Stimulated activated CD4-positive, alpha-beta T cell treated with anti-CD3 and anti-CD28 coated beads, Interleukin-12 subunit alpha, Interleukin-12 subunit beta, amount 100 ng/mL, for 4 hours (primary cell): ENCODE results near the gene MED27.

ENCODE experiments used
- DNase-seq: peaks from one replicate; pipeline ENCODE4 v3.0.0-alpha.2; 2020

Gene MED27

GRCh38 chr9:131994364-131995125 lies 85.1 kb downstream of the MED27 start:
- no peak for DNase-seq

DNA sequence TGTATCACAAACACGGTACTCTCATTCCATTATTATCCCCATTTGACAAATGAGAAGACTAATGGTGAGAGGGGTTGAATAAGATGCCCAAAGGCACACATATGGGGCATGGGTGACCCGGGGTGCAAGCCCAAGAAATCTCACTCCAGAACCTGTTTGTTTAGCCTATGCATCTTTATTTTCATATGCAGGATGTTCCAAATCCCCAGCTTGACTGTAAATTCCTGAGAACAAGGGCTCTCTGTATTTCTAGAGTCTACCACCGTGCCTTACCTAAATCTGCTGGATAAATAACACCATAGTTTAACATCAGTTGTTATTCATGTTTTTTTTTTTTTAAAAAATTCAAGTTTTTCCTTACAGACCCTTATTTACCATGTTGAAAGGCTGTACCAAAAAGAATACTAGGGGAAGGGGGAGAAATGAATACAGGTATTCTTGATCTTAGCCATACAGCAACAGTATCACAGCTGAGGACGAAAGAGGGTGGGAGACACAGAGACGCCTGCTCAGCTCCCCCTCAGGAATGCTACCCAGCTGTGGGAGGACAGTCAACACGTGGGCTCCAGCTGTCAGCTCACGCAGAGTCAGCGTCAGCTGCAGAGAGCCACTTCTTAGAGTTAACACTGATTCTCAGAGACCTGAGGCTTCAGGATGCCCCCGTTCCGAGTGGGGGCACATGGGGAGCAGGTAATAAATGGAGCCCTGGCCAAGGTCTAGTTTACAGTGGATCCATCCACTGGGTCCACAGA lies 86.6 kb downstream of the MED27 start:
- no peak for DNase-seq

DNA sequence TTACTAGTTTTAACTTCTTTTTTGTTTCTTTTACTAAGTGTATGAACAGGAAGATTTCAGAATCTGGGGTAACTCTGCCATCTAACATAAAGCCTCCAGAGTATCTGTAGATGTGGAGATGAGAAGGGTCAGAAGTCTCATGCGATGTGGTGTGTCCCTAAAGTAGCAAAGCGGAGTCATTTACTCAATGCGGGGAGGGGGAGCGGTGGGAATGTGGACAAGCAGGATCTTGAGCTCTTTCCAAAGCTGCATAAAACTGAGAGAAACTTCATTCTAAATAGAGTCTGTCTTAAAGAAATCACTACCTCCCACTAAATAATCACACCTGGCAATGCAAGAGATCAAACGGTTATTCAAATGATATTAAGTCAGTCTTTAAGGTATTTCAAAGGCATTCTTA lies 92.4 kb downstream of the MED27 start:
- no peak for DNase-seq

DNA sequence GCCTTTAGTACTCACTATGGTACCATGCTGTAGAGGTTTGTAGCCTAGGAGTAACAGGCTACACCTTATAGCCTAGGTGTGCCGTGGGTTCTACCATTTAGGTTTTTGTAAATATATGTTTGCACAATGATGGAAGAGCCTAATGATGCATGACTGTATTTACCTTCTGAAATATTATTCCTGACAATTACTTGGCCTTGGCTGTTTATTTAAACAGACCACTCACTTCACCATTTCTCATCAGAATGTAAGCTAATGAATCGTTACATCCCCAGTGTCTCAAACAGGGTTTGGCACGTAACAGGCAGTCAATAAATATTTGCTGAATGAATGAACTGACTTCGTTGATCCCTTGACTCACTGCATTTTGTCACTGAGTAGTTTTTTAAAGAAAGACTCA lies 93.1 kb downstream of the MED27 start:
- no peak for DNase-seq

DNA sequence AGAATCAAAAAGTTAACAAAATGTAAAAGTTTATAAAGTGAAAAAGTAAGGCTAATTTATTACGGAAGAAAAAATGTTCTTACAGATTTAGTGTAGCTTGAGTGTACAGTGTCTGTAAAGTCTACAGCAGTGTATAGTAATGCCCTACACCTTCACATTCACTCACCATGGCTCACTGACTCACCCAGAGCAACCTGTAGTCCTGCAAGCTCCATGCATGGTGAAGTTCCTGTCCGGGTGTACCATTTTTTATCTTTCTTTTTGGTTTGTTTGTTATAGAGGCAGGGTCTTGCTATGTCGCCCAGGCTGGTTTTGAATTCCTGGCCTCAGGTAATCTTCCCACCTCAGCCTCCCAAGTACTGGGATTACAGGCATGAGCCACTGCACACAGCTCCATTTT lies 93.6 kb downstream of the MED27 start:
- no peak for DNase-seq

- DNase-seq, result no peak
These were observed 95.1 kb downstream of the MED27 start for GRCh38 chr9:131984564-131984963.

DNA sequence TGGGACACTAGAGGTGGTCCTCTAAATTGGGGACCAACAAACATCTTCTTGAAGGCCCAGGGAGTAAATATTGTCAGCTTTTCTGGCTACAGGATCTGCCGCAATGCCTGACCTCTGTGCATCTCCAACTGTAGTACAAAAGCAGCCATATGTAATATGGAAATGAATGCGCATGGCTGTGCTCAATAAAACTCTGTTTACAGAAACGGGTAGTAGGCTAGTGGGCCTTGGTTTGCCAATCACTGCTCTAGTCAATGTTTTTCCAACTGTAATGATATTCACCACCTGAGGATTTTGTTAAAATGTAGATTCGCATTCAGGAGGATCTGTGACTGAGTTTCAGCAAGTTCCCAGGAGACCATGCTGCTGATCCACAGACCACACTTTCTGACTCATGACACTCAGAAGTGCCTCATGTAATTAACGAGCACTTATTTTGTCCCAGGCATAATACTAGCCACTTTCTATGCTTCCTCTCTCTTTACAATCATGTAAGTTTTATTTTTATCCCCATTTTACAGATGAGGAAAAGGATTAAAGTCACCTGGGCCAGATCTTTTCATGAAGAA lies 96.9 kb downstream of the MED27 start:
- no peak for DNase-seq

- no peak for DNase-seq
These were observed 97.6 kb downstream of the MED27 start for GRCh38 chr9:131982102-131982501.

- DNase-seq, result no peak
These were observed 98.4 kb downstream of the MED27 start for GRCh38 chr9:131981116-131981776.

GRCh38 chr9:131980267-131981016 lies 99.2 kb downstream of the MED27 start:
- DNase-seq, result no peak

GRCh38 chr9:131977109-131977838 lies 102.4 kb downstream of the MED27 start:
- DNase-seq, result no peak

DNA sequence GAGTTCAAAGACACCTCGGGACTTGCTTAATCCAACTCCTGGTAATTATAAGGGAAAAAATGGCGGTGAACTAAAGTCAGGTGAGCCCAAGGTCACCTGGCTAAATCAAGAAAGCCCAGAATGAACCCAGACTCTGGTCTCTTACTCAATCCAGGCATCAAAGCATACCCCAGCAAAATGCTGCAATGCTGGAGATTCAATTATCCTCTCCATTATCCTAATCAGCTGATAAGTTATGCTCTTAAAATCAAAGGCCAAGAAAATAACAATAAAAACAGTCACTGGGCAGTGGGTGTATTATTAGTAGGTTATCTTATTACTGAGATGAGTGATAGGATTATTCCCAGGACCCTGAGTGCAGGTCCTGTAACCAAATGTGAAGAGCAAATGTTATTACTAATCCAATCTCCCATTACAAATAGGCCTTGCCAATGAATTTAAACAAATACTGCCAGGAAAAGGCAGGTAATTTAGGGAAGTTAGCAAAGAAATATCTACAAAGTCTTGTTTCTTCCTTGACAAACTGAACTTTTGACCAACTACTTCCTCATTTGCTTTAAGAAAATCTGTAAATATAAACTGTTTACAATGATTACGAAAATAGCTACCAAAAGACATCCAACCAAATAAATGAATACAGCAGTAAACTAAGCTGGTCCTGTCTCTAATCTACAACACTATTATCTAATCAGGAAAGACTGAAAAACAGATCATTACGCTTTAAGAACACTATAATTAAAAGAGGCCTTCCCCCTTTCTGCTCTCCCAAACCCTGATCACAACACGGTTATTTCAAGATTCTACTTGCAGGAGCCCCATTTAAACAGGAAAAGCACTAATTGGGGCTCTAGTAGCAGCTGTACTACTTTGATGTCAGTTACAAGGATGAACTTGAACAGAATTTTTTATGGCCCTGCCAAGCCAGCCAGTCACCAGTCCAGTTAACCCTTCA lies 103.2 kb downstream of the MED27 start:
- no peak for DNase-seq

GRCh38 chr9:131972889-131973288 lies 106.8 kb downstream of the MED27 start:
- no peak for DNase-seq

DNA sequence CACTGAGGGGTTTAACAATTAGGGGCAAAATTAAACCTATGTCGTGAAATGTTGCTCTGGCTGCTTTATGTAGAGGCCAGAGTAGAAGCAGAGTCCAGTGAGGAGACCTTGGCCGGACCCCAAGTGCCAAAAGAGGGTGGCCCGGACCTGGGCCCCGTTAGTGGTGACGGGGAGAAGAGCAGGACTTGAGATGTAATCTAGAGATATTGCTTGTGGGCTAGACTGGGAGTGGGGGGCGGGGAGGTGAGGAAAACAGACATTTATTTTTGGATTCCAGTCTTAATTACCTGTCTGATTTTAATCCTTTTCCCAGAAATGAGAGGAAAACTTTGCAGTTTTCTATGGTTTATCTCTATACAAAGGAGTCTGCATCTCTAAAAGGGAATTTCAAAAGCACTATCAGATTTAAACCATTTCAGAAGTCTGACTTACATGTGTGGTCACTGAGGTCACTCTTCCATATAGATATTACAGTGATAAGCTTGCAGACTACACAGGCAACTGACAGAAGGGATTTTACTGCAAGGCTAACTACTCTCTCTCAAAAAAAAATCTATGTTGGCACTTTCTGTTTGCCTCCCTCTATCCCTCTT lies 108.1 kb downstream of the MED27 start:
- no peak for DNase-seq

- no peak for DNase-seq
These were observed 110.1 kb downstream of the MED27 start for GRCh38 chr9:131969469-131969989.

DNA sequence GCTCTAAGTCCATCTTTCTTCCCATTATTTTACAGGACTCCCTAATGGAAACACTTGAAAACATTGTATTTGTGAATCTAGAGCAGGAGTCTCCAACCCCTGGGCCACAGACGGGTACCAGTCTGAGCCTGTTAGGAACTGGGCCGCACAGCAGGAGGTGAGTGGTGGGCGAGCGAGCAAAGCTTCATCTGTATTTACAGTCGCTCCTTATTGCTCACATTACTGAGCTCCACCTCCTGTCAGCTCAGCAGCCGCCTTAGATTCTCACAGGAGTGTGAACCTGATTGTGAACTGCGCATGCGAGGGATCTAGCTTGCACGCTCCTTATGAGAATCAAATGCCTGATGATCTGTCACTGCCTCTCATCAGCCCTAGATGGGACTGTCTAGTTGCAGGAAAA lies 111.0 kb downstream of the MED27 start:
- DNase-seq, result no peak

- no peak for DNase-seq
These were observed 113.8 kb downstream of the MED27 start for GRCh38 chr9:131965841-131966240.

- DNase-seq, result no peak
These were observed 114.6 kb downstream of the MED27 start for GRCh38 chr9:131965103-131965502.

DNA sequence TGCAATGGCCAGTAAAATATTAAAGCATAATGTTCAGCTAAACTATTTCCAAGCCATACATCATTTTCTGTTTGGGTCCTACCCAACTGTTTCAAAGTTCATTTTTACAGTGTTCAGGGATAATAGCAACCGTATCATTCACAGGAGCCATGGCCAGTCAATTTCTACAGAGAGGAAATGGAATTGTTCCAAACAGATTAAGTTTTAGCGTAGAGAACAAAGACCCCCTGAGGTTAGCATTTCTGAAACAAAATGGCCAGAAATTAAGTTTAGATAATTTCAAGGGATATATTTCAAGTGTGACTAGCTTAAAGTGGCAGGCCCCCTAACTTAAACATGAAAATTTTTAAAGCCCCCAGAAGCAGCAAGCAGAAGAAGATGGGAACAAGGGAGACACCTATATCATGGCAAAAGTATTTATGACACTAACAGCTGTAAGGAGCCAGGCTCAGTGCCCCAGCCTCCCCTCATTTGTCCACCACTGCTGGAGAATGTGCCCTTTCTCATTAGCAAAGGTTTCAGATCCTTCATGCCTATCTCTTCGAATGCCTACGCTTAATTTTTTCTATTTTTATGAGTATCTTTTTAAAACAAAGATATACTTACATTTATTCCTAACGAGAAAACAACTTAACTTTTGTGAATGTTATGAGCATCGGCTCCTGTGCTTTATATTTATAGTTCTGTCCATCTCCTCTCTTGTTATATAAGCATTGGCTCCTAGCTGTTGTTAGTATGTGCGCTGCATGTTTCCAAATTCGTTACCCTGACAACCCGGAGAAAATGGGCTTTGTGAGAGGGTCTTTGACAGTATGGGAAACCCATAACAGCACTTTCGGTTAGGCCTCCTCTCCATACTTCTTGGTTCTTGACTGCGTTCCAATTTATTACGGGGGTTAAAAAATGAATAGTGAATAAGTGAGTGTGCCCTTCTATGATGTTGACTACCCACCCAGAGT lies 116.3 kb downstream of the MED27 start:
- DNase-seq, result no peak
